Measurements from ENCODE around the gene EIF2A.
"Not testable (repeated sequence)": the region's sequence is repeated elsewhere in the genome, so short reads cannot be mapped to it uniquely, and the experiment has no call there.

The EIF2A gene

GRCh38 chr3:150546226-150547044 is at the start of gene EIF2A, which contains the start of gene SERP1:
TSS of gene EIF2A (plus strand) at chr3:150546787. CDS start at chr3:150546803, 16 bp downstream.
TSS of gene SERP1 (minus strand) at chr3:150546496. CDS start at chr3:150546135, 361 bp downstream.
- DNase-seq: peak; percentile 99

- DNase-seq: no peak
These were observed 48.6 kb upstream of the EIF2A start for GRCh38 chr3:150497956-150498355.

- not testable (repeated sequence) for DNase-seq
These were observed 45.6 kb upstream of the EIF2A start for GRCh38 chr3:150500960-150501359.

- no peak for DNase-seq
These were observed 43.0 kb upstream of the EIF2A start for GRCh38 chr3:150503402-150504099.

- no peak for DNase-seq
These were observed 42.1 kb upstream of the EIF2A start for GRCh38 chr3:150504483-150504882.

GRCh38 chr3:150508401-150508800 is 38.2 kb upstream of the EIF2A start:
- no peak for DNase-seq

GRCh38 chr3:150509780-150510179 is 36.8 kb upstream of the EIF2A start:
- no peak for DNase-seq

GRCh38 chr3:150511122-150511821 is 35.3 kb upstream of the EIF2A start:
- DNase-seq: no peak

GRCh38 chr3:150515210-150515609 is 31.4 kb upstream of the EIF2A start:
- no peak for DNase-seq

GRCh38 chr3:150519026-150519425 is 27.6 kb upstream of the EIF2A start:
- DNase-seq: no peak

- DNase-seq: no peak
These were observed 26.2 kb upstream of the EIF2A start for GRCh38 chr3:150520408-150520807.

- DNase-seq: no peak
These were observed 25.1 kb upstream of the EIF2A start for GRCh38 chr3:150521463-150521862.

- no peak for DNase-seq
These were observed 23.0 kb upstream of the EIF2A start for GRCh38 chr3:150523538-150523937.

- DNase-seq: no peak
These were observed 18.9 kb upstream of the EIF2A start for GRCh38 chr3:150527464-150528255.

GRCh38 chr3:150528354-150528797 is 18.2 kb upstream of the EIF2A start:
- DNase-seq: no peak

GRCh38 chr3:150531775-150532174 is 14.8 kb upstream of the EIF2A start:
- no peak for DNase-seq

GRCh38 chr3:150535204-150535603 is 11.4 kb upstream of the EIF2A start:
- DNase-seq: no peak

GRCh38 chr3:150538324-150539208 is 8.0 kb upstream of the EIF2A start:
- DNase-seq: no peak

GRCh38 chr3:150540297-150540696 is 6.3 kb upstream of the EIF2A start:
- no peak for DNase-seq

GRCh38 chr3:150540991-150541390 is 5.6 kb upstream of the EIF2A start:
- DNase-seq: no peak

- DNase-seq: no peak
These were observed 3.5 kb upstream of the EIF2A start for GRCh38 chr3:150543128-150543527.

GRCh38 chr3:150543531-150543930 is 3.1 kb upstream of the EIF2A start:
- DNase-seq: no peak

All from CD4-positive, alpha-beta T cell treated with Interleukin-15 for 1 hour (primary cell).